22Rv1 (cell line): ENCODE data around the gene GPRC5C.

Experiments used
- CTCF ChIP-seq: fragments of 450-650 bp; IDR thresholded peaks from 2 replicates; pipeline ENCODE4 v1.5.1; 2017; ENCODE audit warnings: mild to moderate bottlenecking
- ZFX ChIP-seq: fragments of 450-650 bp; IDR thresholded peaks from 2 replicates; pipeline ENCODE4 v1.6.1; 2017; ENCODE audit warnings: antibody characterized with exemption, borderline replicate concordance

- TF ChIP-seq CTCF (no peak), ZFX (no peak)
Measured at GRCh38 chr17:74459622-74460021, 27.7 kb downstream of the GPRC5C start.
